ENCODE data around the gene SCN4B. TPM values are rescaled to one million over a fixed set of nuclear protein-coding genes. Genes with fewer than 3 reads are reported as not detected.

The SCN4B gene
- total and polyA plus RNA-seq, 2 donors (not counting 3 experiments of a cell fraction or from before 2014, with no cell fraction given) = 0.06 to 0.13 TPM

DNA sequence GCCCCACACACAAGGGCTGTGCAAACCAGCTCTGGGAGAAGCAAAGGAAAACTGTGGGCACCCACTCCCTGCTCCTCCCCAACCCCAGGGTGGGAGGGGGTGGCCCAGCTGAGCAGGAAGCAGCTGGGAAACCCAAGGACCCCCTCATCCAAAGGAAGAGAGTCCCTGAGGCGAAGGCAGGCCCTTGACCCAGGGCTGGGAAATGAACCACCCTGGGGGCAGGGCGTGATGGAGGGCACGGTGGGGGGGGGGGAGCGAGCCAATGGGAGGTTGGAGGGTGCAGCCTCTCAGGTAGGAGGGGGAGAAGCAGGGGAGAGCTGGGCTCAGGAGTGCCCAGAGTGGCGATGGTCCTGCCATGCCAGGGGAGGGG, 16.8 kb downstream of the SCN4B start:
- dilution Hi-C loops (cut with MboI; ENCODE audit: extremely low pct_ligation_motif_present, low sequenced_read_pairs) = no loop called here
- no TSS peak for BruUV-seq (replicated peaks)
- no peaks in the 10 kb centered on the region for H3K79me2 ChIP-seq (ENCODE audit: control insufficient read depth, insufficient read depth, low read length)
- FAIRE-seq (no peak), DNase-seq (ENCODE audit: low read depth, low spot score) (no peak)
- H3K27ac ChIP-seq (ENCODE audit: insufficient read depth, low read depth, low read length) = no peak overlapping the region
- no peak overlapping the region for H3K9ac ChIP-seq (replicated peaks; ENCODE audit: extremely low read depth, insufficient read depth, low read length)
- no peaks in the 10 kb centered on the region for H3K9me1 ChIP-seq (replicated peaks; ENCODE audit: control insufficient read depth, extremely low read depth, insufficient read depth, low read length)
- H3K4me3 ChIP-seq (replicated peaks in 1 of 3; ENCODE audit: insufficient read depth in 1 of 3, low read depth in 1 of 3, low read length in 3 of 3) = no peak overlapping the region
- no peak overlapping the region for H3K4me2 ChIP-seq (ENCODE audit: insufficient read depth, low read length)
- H3K27me3 ChIP-seq (ENCODE audit: control insufficient read depth in 2 of 2, insufficient read depth in 2 of 2, low read length in 2 of 2) = peaks cover 6 to 9% of the 10 kb centered on the region in 2 experiments
- TF ChIP-seq MYC (IDR thresholded peaks at IDR 0.05; ENCODE audit: low read depth, low read length) (no peak), POLR2AphosphoS5 (IDR thresholded peaks at IDR 0.05; ENCODE audit: insufficient read depth, low read depth, low read length) (no peak), POLR2A (IDR thresholded peaks at IDR 0.05; ENCODE audit: low read depth, low read length) (no peak), JUN (IDR thresholded peaks at IDR 0.05; ENCODE audit: borderline replicate concordance, insufficient read depth, insufficient read length, low read depth) (no peak), GATA2 (IDR thresholded peaks at IDR 0.05; ENCODE audit: insufficient read depth, insufficient read length, low read depth, low read length) (no peak), EZH2 (IDR thresholded peaks at IDR 0.05; ENCODE audit: borderline replicate concordance, low read depth, low read length, severe bottlenecking) (no peak), FOS (IDR thresholded peaks at IDR 0.05; ENCODE audit: borderline replicate concordance, insufficient read depth, low read length) (no peak)
- TF ChIP-seq, protein P1, sequence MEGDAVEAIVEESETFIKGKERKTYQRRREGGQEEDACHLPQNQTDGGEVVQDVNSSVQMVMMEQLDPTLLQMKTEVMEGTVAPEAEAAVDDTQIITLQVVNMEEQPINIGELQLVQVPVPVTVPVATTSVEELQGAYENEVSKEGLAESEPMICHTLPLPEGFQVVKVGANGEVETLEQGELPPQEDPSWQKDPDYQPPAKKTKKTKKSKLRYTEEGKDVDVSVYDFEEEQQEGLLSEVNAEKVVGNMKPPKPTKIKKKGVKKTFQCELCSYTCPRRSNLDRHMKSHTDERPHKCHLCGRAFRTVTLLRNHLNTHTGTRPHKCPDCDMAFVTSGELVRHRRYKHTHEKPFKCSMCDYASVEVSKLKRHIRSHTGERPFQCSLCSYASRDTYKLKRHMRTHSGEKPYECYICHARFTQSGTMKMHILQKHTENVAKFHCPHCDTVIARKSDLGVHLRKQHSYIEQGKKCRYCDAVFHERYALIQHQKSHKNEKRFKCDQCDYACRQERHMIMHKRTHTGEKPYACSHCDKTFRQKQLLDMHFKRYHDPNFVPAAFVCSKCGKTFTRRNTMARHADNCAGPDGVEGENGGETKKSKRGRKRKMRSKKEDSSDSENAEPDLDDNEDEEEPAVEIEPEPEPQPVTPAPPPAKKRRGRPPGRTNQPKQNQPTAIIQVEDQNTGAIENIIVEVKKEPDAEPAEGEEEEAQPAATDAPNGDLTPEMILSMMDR (IDR thresholded peaks at IDR 0.05; ENCODE audit: extremely low read depth in 1 of 2, insufficient read depth in 1 of 2, low read depth in 1 of 2, low read length in 2 of 2) = no peak
- TF ChIP-seq, protein P2, sequence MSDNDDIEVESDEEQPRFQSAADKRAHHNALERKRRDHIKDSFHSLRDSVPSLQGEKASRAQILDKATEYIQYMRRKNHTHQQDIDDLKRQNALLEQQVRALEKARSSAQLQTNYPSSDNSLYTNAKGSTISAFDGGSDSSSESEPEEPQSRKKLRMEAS (IDR thresholded peaks at IDR 0.05; ENCODE audit: insufficient read depth, insufficient read length) = no peak
- no peaks in the 10 kb centered on the region for H3K9me3 ChIP-seq (replicated peaks; ENCODE audit: control insufficient read depth, insufficient read depth, low read length)
- no peak overlapping the region for H2AFZ ChIP-seq (ENCODE audit: low read depth, low read length)
- ChIA-PET CTCF (no interaction called here), POLR2A (no interaction called here)
- no peaks in the 10 kb centered on the region for H3K36me3 ChIP-seq (ENCODE audit: control insufficient read depth in 2 of 2, extremely low read depth in 1 of 2, insufficient read depth in 2 of 2, low read length in 2 of 2)
- no peaks in the 10 kb centered on the region for H3K4me1 ChIP-seq (ENCODE audit: control insufficient read depth, extremely low read depth, insufficient read depth, low read length)
- no peaks in the 10 kb centered on the region for H4K20me1 ChIP-seq (replicated peaks; ENCODE audit: control insufficient read depth, extremely low read depth, insufficient read depth, low read length)
- intact Hi-C loops (cut with micrococcal nuclease) = no loop called here
